IMR-90 (cell line): ENCODE data around the gene ASS1. TPM values are rescaled to one million over a fixed set of nuclear protein-coding genes. Genes with fewer than 3 reads are reported as not detected.

ENCODE experiments used
- ATAC-seq: fragments of 200-7000 bp; cut with Tn5 transposase; 2 replicates; pipeline ENCODE4 v1.9.1; 2020; ENCODE audit warnings: low read depth, mild to moderate bottlenecking, moderate library complexity
- BruUV-seq: library from RNA; stranded (reverse); fragments of 400-500 nt; replicated peaks from 2 replicates; lab custom pipeline; 2021; lab: Mats Ljungman, UMichigan
- CTCF ChIA-PET: fragments of 300-600 bp; formaldehyde crosslinking; extraction: SDS; loops from one replicate; lab custom pipeline; 2021; ENCODE audit warnings: antibody characterized with exemption; lab: Yijun Ruan, JAX
- POLR2A ChIA-PET: fragments of 300-600 bp; sonication (Branson Sonifier 250); formaldehyde crosslinking; loops from one replicate; lab custom pipeline; 2022; ENCODE audit warnings: antibody characterized with exemption; ENCODE audit not compliant: unreplicated experiment; lab: Charles Lee
- DNase-seq: peaks from one replicate; pipeline ENCODE4 v3.0.0; 2013
- H2AFZ ChIP-seq: replicated peaks from 2 replicates; pipeline ENCODE3; 2013; ENCODE audit warnings: low read length, mild to moderate bottlenecking; ENCODE audit not compliant: poor library complexity
- H2AK5ac ChIP-seq: 2 replicates; pipeline ENCODE4 v1.6.1; 2013; ENCODE audit warnings: low read depth, low read length, inconsistent platforms
- H2AK9ac ChIP-seq: replicated peaks from 2 replicates; pipeline ENCODE3; 2013; ENCODE audit warnings: mild to moderate bottlenecking, low read depth, low read length, moderate library complexity; ENCODE audit not compliant: poor library complexity
- H2BK120ac ChIP-seq: 2 replicates; pipeline ENCODE4 v1.6.1; 2013; ENCODE audit warnings: low read depth, low read length, inconsistent platforms
- H2BK15ac ChIP-seq: 3 replicates; pipeline ENCODE4 v1.6.1; 2013; ENCODE audit warnings: low read depth, low read length, inconsistent platforms
- H2BK20ac ChIP-seq: 2 replicates; pipeline ENCODE4 v1.6.1; 2013; ENCODE audit warnings: low read depth, mild to moderate bottlenecking, inconsistent platforms, low read length, moderate library complexity
- H2BK5ac ChIP-seq: 2 replicates; pipeline ENCODE4 v1.6.1; 2013; ENCODE audit warnings: mild to moderate bottlenecking, low read depth, low read length, inconsistent platforms; ENCODE audit not compliant: poor library complexity, severe bottlenecking
- H3K14ac ChIP-seq: replicated peaks from 2 replicates; pipeline ENCODE4 v1.6.1; 2013; ENCODE audit warnings: low read depth, low read length, inconsistent platforms
- H3K18ac ChIP-seq: 2 replicates; pipeline ENCODE4 v1.6.1; 2013; ENCODE audit warnings: low read depth, low read length, control low read depth
- H3K23ac ChIP-seq: 2 replicates; pipeline ENCODE4 v1.6.1; 2013; ENCODE audit warnings: low read depth, low read length, inconsistent platforms
- H3K27ac ChIP-seq: 2 replicates; pipeline ENCODE4 v1.5.1; 2013; ENCODE audit warnings: mild to moderate bottlenecking, control low read depth, low read length; ENCODE audit not compliant: insufficient read depth
- H3K27me3 ChIP-seq: 2 replicates; pipeline ENCODE4 v1.6.1; 2013; ENCODE audit warnings: low read length; ENCODE audit not compliant: control insufficient read depth, insufficient read depth
- H3K36me3 ChIP-seq: 2 replicates; pipeline ENCODE4 v1.6.1; 2013; ENCODE audit warnings: low read length, mixed read lengths; ENCODE audit not compliant: control insufficient read depth, insufficient read depth
- H3K4ac ChIP-seq: 2 replicates; pipeline ENCODE4 v1.6.1; 2013; ENCODE audit warnings: low read depth, low read length, inconsistent platforms
- H3K4me1 ChIP-seq: 2 replicates; pipeline ENCODE4 v1.6.1; 2013; ENCODE audit warnings: low read length, mixed read lengths; ENCODE audit not compliant: control insufficient read depth, insufficient read depth
- H3K4me2 ChIP-seq: 2 replicates; pipeline ENCODE4 v1.6.1; 2013; ENCODE audit warnings: low read depth, mild to moderate bottlenecking, control low read depth, low read length, moderate library complexity
- H3K4me3 ChIP-seq: 2 replicates; pipeline ENCODE4 v1.5.1; 2013; ENCODE audit warnings: low read depth, mild to moderate bottlenecking, control low read depth, low read length, moderate library complexity; ENCODE audit not compliant: insufficient read depth
- H3K56ac ChIP-seq: 2 replicates; pipeline ENCODE4 v1.6.1; 2013; ENCODE audit warnings: low read length, inconsistent platforms; ENCODE audit not compliant: insufficient read depth; ENCODE audit errors: extremely low read depth
- H3K79me1 ChIP-seq, 2 experiments: 2 replicates each; pipeline ENCODE4 v1.6.1; 2013; ENCODE audit warnings: low read length in 2 of 2, inconsistent platforms in 1 of 2, low read depth in 1 of 2
- H3K9ac ChIP-seq: 2 replicates; pipeline ENCODE4 v1.6.1; 2013; ENCODE audit warnings: low read depth, low read length, control low read depth
- H3K9me1 ChIP-seq: 2 replicates; pipeline ENCODE4 v1.6.1; 2013; ENCODE audit warnings: low read length, inconsistent platforms; ENCODE audit not compliant: insufficient read depth
- H3K9me3 ChIP-seq: 2 replicates; pipeline ENCODE4 v1.6.1; 2013; ENCODE audit warnings: low read length; ENCODE audit not compliant: control insufficient read depth, insufficient read depth
- H4K20me1 ChIP-seq: 2 replicates; pipeline ENCODE4 v1.6.1; 2013; ENCODE audit warnings: low read length, inconsistent platforms; ENCODE audit not compliant: insufficient read depth
- H4K5ac ChIP-seq: 2 replicates; pipeline ENCODE4 v1.6.1; 2013; ENCODE audit warnings: mild to moderate bottlenecking, low read depth, low read length, control low read depth
- H4K8ac ChIP-seq, 2 experiments: 2 replicates each; pipeline ENCODE4 v1.6.1; 2013; ENCODE audit warnings: low read depth in 2 of 2, low read length in 2 of 2, control low read depth in 1 of 2, inconsistent platforms in 1 of 2
- H4K91ac ChIP-seq: 2 replicates; pipeline ENCODE4 v1.6.1; 2013; ENCODE audit warnings: low read depth, low read length, inconsistent platforms; ENCODE audit not compliant: insufficient read depth
- CEBPB ChIP-seq: IDR thresholded peaks from 2 replicates; pipeline ENCODE4 v1.6.1; 2012; ENCODE audit warnings: low read depth, low read length, improper control_type of control experiment
- CTCF ChIP-seq: conservative IDR thresholded peaks from 2 replicates; pipeline ENCODE4 v1.5.1; 2012; ENCODE audit warnings: mild to moderate bottlenecking, low read depth, low read length, improper control_type of control experiment
- ELK1 ChIP-seq: fragments of 150-350 bp; IDR thresholded peaks from 2 replicates; pipeline ENCODE4 v1.6.1; 2016; ENCODE audit warnings: low read depth, mild to moderate bottlenecking, low read length, moderate library complexity, borderline replicate concordance
- FOS ChIP-seq: fragments of 150-350 bp; IDR thresholded peaks from 2 replicates; pipeline ENCODE4 v1.6.1; 2016; ENCODE audit warnings: low read depth, low read length
- MAZ ChIP-seq: IDR thresholded peaks from 2 replicates; pipeline ENCODE4 v1.6.1; 2012; ENCODE audit warnings: low read depth, mild to moderate bottlenecking, low read length, improper control_type of control experiment, moderate library complexity, borderline replicate concordance
- NFE2L2 ChIP-seq: fragments of 150-350 bp; IDR thresholded peaks from 2 replicates; pipeline ENCODE4 v1.6.1; 2016; ENCODE audit warnings: low read depth, mild to moderate bottlenecking, low read length
- POLR2A ChIP-seq: IDR thresholded peaks from 2 replicates; pipeline ENCODE4 v1.6.1; 2012; ENCODE audit warnings: mild to moderate bottlenecking, low read depth, low read length
- RAD21 ChIP-seq: IDR thresholded peaks from 2 replicates; pipeline ENCODE4 v1.6.1; 2012; ENCODE audit warnings: low read length, improper control_type of control experiment
- SMC3 ChIP-seq: fragments of 150-350 bp; IDR thresholded peaks from 2 replicates; pipeline ENCODE4 v1.6.1; 2016; ENCODE audit warnings: low read depth, mild to moderate bottlenecking, antibody characterized with exemption, low read length, moderate library complexity
- USF2 ChIP-seq: fragments of 150-350 bp; IDR thresholded peaks from 2 replicates; pipeline ENCODE4 v1.6.1; 2017; ENCODE audit warnings: mild to moderate bottlenecking, antibody characterized with exemption, low read length, low read depth
- WGBS, 2 experiments: methylation state at CpG; one replicate each; pipeline versions ENCODE4 v1.1.5 to v1.1.7; 2013; ENCODE audit warnings: missing lambda C conversion rate in 2 of 2; ENCODE audit not compliant: insufficient read length in 1 of 2; ENCODE audit errors: extremely low coverage in 2 of 2; 5-methylcytosine and 5-hydroxymethylcytosine counted together
- dilution Hi-C: fragments of 300-500 bp; cut with HindIII; formaldehyde crosslinking; loops from one replicate; pipeline ENCODE4 v1.14.3; 2018; ENCODE audit warnings: low sequenced_read_pairs; ENCODE audit not compliant: unreplicated experiment
- in situ Hi-C: fragments of 300-500 bp; cut with MboI; formaldehyde crosslinking; loops from 3 replicates; pipeline ENCODE4 v1.14.3; 2019; ENCODE audit warnings: low sequenced_read_pairs, inconsistent platforms, mixed read lengths
- intact Hi-C: fragments of 100-400 bp; cut with micrococcal nuclease; formaldehyde crosslinking; loops from 2 replicates; pipeline ENCODE4 v1.10.0; 2022
- polyA plus RNA-seq, 3 experiments: library from polyadenylated mRNA; depleted of rRNA; stranded (reverse); fragments of >200 nt; gene quantifications; 2 replicates each; pipeline ENCODE4 v1.2.3, GENCODE V29; 2012; ENCODE audit warnings: low replicate concordance in 1 of 3
- total RNA-seq: library from RNA; depleted of rRNA; stranded (reverse); fragments of >200 nt; gene quantifications from 2 replicates; pipeline ENCODE4 v1.2.3, GENCODE V29; 2012

ASS1 gene
- total and polyA plus RNA-seq, 2 of the 4 experiments (the other 2 are of a cell fraction), result 39.6 to 41.9 TPM

GRCh38 chr9:130478736-130479575 is 34.2 kb downstream of the ASS1 start:
- no peak overlapping the region for H2BK20ac ChIP-seq
- H4K8ac ChIP-seq, result no peak overlapping the region
- intact Hi-C loops, result no loop called here
- no peak overlapping the region for H2AK5ac ChIP-seq
- no peak overlapping the region for H3K4ac ChIP-seq
- no peak overlapping the region for H2BK120ac ChIP-seq
- no peak overlapping the region for H2AK9ac ChIP-seq
- no peak overlapping the region for H3K23ac ChIP-seq
- DNase-seq, result no peak
- no peak overlapping the region for H3K14ac ChIP-seq
- WGBS, 2 experiments, result 82% methylated on average over 5 of the region's 35 CpGs; no CpG with 5 or more reads in 1 of the 2 experiments
- no peak overlapping the region for H3K9ac ChIP-seq
- no peak for ATAC-seq
- no peak overlapping the region for H2BK5ac ChIP-seq
- H3K56ac ChIP-seq, result no peak overlapping the region
- no peaks in the 10 kb centered on the region for H4K20me1 ChIP-seq
- no peak overlapping the region for H4K91ac ChIP-seq
- in situ Hi-C loops, result no loop called here
- no TSS peak for BruUV-seq
- TF ChIP-seq NFE2L2 (no peak), CEBPB (no peak), MAZ (no peak), SMC3 (no peak), CTCF (no peak), USF2 (no peak), ELK1 (no peak), RAD21 (no peak), POLR2A (no peak), FOS (no peak)
- H3K9me3 ChIP-seq, result no peaks in the 10 kb centered on the region
- H3K79me1 ChIP-seq, result no peaks in the 10 kb centered on the region
- H3K36me3 ChIP-seq, result no peaks in the 10 kb centered on the region
- H3K18ac ChIP-seq, result no peak overlapping the region
- H3K4me2 ChIP-seq, result no peak overlapping the region
- H4K5ac ChIP-seq, result no peak overlapping the region
- no peaks in the 10 kb centered on the region for H3K4me1 ChIP-seq
- dilution Hi-C loops, result no loop called here
- ChIA-PET POLR2A (no interaction called here), CTCF (interaction anchor here (0.6 kb wide), 1 partner anchor 42 kb away, joined by 4 read pairs; no protein-coding TSS in a partner anchor)
- no peak overlapping the region for H2BK15ac ChIP-seq
- no peak overlapping the region for H3K4me3 ChIP-seq
- H2AFZ ChIP-seq, result no peak overlapping the region
- no peak overlapping the region for H3K27ac ChIP-seq
- H3K27me3 ChIP-seq, result peaks cover 26% of the 10 kb centered on the region
- no peaks in the 10 kb centered on the region for H3K9me1 ChIP-seq
